Germinal center (tissue), 1 donor: Measurements from ENCODE around the gene PALLD.
"Not testable (repeated sequence)": the region's sequence is repeated elsewhere in the genome, so short reads cannot be mapped to it uniquely, and the experiment has no call there.

Experiments
- DNase-seq: peaks from one replicate; pipeline ENCODE4 v3.0.0; 2012; ENCODE audit warnings: mixed read lengths, low spot score

PALLD gene

GRCh38 chr4:168908093-168908492 is 411.2 kb downstream of the PALLD start:
- no peak for DNase-seq

DNA sequence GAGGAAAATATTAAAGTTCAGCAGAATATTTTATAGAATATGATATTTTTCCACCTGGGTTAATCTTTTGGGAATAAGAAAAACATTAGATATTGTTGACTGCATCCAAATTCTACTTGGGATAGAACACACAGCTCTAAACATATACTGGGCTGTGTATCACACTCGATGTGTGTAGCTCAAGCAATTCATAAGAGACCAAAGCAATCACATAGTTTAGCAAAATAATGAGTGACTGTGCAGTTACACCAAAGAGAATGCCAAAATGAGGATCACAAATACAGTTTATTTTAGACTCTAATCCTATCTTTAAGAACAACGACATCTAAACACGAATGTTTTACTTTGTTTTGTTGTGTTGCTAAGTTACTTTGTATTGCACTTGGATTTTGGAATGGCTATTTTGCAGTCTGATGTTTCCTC is 412.0 kb downstream of the PALLD start:
- no peak for DNase-seq

GRCh38 chr4:168914095-168914494 is 417.2 kb downstream of the PALLD start:
- DNase-seq: no peak

GRCh38 chr4:168917138-168917779 is 420.4 kb downstream of the PALLD start:
- DNase-seq: peak; percentile 18

DNA sequence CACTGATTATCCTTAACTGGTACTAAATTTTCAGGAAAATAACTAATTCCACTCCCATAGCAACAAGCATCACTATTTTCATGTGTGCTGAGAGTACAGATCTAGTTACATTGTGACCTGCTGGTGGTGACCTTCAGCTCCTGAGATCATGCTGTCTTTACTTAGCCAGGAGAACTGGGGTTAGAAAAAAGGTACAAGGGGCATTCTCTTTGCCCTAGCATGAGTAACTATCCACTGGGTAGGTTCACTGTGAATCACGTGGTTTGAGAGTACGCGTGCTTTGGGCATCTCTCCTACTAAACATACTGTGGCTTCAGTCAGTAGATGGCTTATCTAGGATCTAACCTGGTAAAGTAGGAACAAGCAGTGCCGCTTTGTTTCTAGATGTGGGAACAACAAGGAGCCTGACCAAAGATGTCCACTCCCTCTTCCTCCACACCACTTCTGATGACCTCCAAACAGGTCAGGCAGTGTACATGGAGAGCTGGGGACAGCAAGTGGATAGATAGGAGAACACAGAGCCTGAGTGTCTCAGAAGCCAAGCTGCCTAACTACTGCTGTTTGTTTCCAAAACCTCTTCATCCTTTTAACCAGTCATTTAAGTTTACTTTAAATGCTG is 423.0 kb downstream of the PALLD start:
- no peak for DNase-seq

GRCh38 chr4:168920441-168921065 is 423.7 kb downstream of the PALLD start:
- no peak for DNase-seq

- peak; percentile 57 for DNase-seq
Observed at GRCh38 chr4:168923526-168924194, 426.8 kb downstream of the PALLD start.

GRCh38 chr4:168924667-168925066 is 427.8 kb downstream of the PALLD start:
- no peak for DNase-seq

- DNase-seq: no peak
Observed at GRCh38 chr4:168925789-168926490, 429.1 kb downstream of the PALLD start.

DNA sequence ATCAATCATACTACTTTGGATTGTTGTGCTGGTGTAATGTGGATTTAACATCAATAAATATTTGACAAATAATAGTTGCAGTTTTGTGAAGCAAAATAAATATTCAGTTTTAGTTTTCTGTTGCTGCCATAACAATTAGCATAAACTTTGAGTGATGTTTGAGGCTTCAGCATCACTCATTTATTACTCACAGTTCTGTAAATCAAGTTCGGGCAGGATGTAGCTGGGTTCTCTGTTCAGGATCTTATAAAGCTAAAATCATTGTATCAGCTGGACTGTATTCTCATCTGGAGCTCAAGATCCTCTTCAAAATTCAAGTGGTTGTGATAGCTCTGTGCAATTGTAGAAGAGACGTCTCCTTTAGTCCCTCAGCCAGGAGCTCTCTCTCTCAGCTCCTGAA is 431.5 kb downstream of the PALLD start:
- no peak for DNase-seq

- DNase-seq: no peak
Observed at GRCh38 chr4:168928875-168929274, 432.0 kb downstream of the PALLD start.

GRCh38 chr4:168930413-168931196 is 433.8 kb downstream of the PALLD start:
- no peak for DNase-seq

DNA sequence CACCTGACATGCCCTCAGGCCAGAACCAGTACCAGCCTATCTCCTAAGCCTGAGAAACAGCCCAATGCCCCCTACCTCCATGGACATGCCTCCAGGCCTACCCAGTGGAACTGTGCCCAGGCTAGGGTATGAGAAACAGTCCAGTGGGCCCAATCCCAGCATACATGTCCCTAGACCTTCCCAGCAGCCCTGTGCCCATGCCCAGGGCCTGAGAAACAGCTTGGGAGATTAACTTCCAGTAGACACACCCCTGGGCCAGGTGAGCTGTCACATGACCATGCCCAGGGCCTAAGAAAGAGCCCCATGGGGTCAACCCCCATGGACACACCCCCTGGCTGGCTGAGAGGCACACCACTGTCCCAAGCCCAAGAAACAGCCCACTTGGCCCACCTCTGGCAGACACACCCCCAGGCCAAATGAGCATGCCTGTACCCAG is 434.4 kb downstream of the PALLD start:
- DNase-seq: no peak

- no peak for DNase-seq
Observed at GRCh38 chr4:168932138-168932537, 435.3 kb downstream of the PALLD start.

DNA sequence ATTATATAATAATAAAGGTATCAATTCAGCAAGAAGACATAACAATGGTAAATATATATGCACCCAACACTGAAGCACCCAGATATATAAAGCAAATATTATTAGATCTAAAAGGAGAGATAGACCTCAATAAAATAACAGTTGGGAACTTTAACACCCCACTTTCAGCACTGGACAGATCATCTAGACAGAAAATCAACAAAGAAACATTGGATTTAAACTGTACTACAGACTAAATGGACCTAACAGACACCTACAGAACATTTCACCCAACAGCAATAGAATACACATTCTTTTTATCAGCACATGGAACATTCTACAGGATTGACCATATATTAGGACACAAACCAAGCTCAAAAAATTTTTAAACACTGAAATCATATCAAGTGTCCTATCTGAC is 436.6 kb downstream of the PALLD start:
- no peak for DNase-seq

- DNase-seq: not testable (repeated sequence)
Observed at GRCh38 chr4:168937473-168937872, 440.6 kb downstream of the PALLD start.

- no peak for DNase-seq
Observed at GRCh38 chr4:168942985-168943384, 446.1 kb downstream of the PALLD start.

- no peak for DNase-seq
Observed at GRCh38 chr4:168945291-168945690, 448.4 kb downstream of the PALLD start.

- DNase-seq: not testable (repeated sequence)
Observed at GRCh38 chr4:168952821-168953246, 456.0 kb downstream of the PALLD start.

DNA sequence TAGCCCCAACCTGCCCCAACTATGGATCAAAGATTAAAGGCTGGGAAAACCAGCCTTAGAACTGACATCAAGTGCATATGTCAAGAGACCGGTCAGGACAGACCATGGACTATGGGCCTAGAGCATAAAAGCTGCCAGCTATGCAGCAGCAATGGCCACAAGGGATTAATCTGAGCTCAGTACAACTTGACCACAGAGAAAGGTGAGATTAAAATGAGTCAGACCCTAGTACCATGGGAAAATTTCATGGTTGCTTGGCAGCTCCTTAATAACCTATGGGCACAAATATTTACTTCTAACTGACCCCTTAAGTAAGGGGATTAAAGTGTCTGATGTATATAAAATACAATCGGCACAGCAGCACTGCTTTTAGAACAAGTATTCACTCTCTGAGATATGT is 458.8 kb downstream of the PALLD start:
- no peak for DNase-seq

DNA sequence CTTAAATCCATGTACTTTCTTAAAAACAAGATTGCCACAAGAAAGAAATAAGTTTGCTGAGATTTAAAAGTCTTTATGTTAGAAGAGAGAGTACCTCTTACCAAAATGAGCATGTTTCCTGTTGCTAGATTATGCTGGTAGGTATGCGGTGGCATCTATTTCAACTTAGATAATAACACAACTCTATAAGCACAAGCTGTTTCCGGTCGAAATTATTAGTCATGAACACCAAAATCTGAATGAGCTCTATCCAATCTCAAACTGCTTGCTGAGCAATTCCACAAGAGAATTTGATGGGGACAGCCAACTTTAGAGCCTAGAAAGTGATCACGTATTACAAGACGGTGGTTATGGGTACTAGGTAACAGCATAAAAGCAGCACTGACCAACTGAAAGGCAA is 463.9 kb downstream of the PALLD start:
- no peak for DNase-seq
